ENCODE measurements around the gene DCST1.

GRCh38 chr1:155006601-155007101, 27.0 kb upstream of the DCST1 start:
- TF ChIP-seq CTCF (IDR thresholded peaks at IDR 0.05) (no peak), ZFX (IDR thresholded peaks at IDR 0.05; ENCODE audit: borderline replicate concordance) (no peak)
